Epithelial cell of esophagus (primary cell): ENCODE data around the gene NUFIP2.

Experiments used
- DNase-seq: peaks from one replicate; pipeline ENCODE4 v3.0.0; 2010; ENCODE audit warnings: low read depth
- H3K4me3 ChIP-seq: 2 replicates; pipeline ENCODE4 v1.5.1; 2011; ENCODE audit warnings: mild to moderate bottlenecking, low read length, control low read depth
- TF ChIP-seq, protein P1 (sequence below): IDR thresholded peaks from 2 replicates; pipeline ENCODE4 v1.5.1; 2011; ENCODE audit warnings: low read depth, mild to moderate bottlenecking, low read length, control low read depth, inconsistent platforms; ENCODE audit not compliant: insufficient read depth; ENCODE audit errors: missing control alignments

NUFIP2 gene

DNA sequence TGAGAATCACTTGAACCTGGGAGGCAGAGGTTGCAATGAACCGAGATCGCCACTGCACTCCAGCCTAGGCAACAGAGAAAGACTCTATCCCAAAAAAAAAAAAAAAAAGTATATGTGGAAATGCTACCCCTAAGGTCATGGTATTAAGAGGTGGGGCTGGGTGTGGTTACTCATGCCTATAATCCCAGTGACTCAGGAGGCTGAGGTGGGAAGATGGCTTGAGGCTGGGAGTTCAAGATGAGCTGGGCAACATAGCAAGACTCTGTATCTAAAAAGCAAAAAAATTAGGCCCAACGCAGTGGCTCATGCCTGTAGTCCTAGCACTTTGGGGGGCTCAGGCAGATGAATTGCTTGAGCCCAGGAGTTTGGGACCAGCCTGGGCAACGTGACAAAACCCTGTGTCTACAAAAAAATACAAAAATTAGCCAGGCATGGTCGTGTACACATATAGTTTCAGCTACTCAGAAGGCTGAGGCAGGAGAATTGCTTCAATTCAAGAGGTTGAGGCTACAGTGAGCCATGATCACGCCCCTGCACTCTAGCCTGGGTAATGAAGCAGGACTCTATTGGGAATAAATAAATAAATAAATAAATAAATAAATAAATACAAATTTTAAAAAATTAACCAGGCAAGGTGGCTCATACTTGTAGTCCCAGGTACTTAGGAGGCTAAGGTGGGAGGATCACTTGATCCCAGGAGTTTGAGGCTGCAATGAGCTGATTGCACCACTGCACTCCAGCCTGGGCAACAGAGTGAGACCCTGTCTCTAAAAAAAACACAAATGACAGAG lies 32.3 kb upstream of the NUFIP2 start:
- TF ChIP-seq, protein P1, sequence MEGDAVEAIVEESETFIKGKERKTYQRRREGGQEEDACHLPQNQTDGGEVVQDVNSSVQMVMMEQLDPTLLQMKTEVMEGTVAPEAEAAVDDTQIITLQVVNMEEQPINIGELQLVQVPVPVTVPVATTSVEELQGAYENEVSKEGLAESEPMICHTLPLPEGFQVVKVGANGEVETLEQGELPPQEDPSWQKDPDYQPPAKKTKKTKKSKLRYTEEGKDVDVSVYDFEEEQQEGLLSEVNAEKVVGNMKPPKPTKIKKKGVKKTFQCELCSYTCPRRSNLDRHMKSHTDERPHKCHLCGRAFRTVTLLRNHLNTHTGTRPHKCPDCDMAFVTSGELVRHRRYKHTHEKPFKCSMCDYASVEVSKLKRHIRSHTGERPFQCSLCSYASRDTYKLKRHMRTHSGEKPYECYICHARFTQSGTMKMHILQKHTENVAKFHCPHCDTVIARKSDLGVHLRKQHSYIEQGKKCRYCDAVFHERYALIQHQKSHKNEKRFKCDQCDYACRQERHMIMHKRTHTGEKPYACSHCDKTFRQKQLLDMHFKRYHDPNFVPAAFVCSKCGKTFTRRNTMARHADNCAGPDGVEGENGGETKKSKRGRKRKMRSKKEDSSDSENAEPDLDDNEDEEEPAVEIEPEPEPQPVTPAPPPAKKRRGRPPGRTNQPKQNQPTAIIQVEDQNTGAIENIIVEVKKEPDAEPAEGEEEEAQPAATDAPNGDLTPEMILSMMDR = no peak
- no peak overlapping the region for H3K4me3 ChIP-seq
- peak; percentile 11 for DNase-seq

DNA sequence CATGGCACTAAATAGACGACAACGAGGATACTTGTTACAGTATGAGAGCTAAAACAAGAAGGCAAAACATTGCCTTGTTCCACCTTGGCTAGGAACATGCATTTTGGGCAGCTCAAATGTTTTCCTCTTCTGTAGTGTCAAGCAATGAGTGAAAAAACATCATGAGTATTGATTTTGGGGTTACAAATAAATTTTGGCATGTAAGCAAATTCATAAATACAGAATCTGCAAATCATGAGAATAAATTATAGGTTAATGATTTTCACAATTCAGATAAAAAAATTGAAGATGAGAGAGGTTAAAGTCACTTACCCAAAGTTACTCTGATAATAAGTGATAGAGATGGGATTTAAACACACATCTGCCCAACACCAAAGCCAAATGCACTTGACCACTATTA lies 28.4 kb upstream of the NUFIP2 start:
- DNase-seq = no peak

DNA sequence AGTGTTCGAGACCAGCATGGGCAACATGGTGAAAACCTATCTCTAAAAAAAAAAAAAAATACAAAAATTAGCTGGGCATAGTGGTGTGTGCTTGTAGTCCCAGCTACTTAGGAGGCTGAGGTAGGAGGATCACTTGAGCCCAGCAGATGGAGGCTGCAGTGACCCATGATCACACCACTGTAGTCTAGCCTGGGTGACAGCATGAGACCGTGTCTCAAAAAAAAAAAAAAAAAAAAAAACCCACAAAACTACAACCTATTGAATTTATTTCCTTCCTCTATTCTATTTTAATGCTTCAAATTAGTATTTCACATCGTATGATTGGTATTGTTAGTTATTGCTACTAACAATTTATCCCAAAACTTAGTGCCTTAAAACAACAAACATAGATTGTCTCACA lies 9.4 kb upstream of the NUFIP2 start:
- no peak overlapping the region for H3K4me3 ChIP-seq

More for the DNA sequence above, 28.4 kb upstream of the NUFIP2 start:
- TF ChIP-seq, protein P1 = no peak
- H3K4me3 ChIP-seq = no peak overlapping the region

DNA sequence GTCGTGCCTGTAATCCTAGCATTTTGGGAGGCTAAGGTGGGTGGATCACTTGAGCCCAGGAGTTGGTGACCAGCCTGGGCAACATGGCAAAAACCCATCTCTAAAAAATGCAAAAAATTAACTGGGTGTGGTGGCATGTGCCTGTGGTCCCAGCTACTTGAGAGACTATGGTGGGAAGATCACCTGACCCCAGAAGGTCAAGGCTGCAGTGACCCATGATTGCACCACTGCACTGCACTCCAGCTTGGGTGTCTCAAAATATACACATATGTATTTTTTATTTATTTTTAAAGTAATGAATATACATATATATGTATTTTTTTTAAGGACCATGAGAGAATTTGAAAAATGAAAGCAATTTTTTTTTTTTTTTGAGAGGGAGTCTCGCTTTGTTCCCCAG lies 5.1 kb upstream of the NUFIP2 start:
- TF ChIP-seq, protein P1 = no peak
- no peak for DNase-seq

More for the DNA sequence above, 9.4 kb upstream of the NUFIP2 start:
- no peak for DNase-seq
- TF ChIP-seq, protein P1 = no peak

DNA sequence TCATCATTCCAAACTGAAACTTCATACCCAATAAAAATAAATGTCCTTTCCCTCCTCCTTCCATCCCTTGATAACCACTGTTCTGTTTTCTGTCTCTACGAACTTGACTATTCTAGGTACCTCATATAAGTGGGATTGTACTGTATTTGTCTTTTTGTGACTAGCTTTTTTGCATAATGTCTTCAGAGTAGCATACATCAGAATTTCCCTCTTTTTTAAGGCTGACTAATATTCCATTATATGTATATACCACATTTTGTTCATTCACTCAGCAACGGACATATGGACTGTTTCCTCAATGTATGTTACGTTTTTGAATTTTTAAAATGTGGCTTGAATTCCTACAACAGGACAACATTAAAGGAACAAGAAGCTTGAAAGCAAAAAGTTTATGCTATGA lies 1.5 kb upstream of the NUFIP2 start:
- TF ChIP-seq, protein P1 = no peak
- no peak overlapping the region for H3K4me3 ChIP-seq
- no peak for DNase-seq

More for the DNA sequence above, 5.1 kb upstream of the NUFIP2 start:
- H3K4me3 ChIP-seq = no peak overlapping the region

DNA sequence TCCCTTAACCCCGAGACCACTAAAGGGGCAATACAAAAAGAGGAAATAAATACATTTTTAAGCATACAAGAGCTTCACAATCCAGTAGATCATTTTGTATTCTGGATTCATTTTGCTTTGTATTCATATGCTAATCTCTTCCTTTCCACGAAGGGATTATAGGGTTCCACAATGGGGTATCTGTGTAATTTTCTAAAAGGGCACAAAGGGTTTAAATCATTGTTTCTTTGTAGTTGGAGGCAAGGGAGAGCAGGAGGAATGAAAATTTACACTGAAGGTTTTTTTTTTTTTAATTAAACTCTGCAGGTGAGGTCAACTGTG lies 592 bp upstream of the NUFIP2 start:
- TF ChIP-seq, protein P1 = no peak
- H3K4me3 ChIP-seq = peak overlapping the region; percentile 97
- no peak for DNase-seq
